Cardiac muscle cell (in vitro differentiated cells and primary cell): ENCODE data around the gene EBF3. TPM values are rescaled to one million over a fixed set of nuclear protein-coding genes. Genes with fewer than 3 reads are reported as not detected.

Source experiments
- DNase-seq, 2 donors: peaks; one replicate each; pipeline versions ENCODE4 v3.0.0 to v3.0.0-alpha.2; 2010 to 2017; ENCODE audit warnings: low read depth in 1 of 2, low spot score in 1 of 2
- H3K27ac ChIP-seq: fragments of 200-600 bp; sonication (generic); 2 replicates; pipeline ENCODE4 v1.5.1; 2016
- H3K27me3 ChIP-seq: fragments of 200-600 bp; sonication (generic); 2 replicates; pipeline ENCODE4 v1.6.0; 2016; ENCODE audit warnings: control low read depth
- H3K36me3 ChIP-seq: fragments of 200-600 bp; sonication (generic); 2 replicates; pipeline ENCODE4 v1.5.1; 2016; ENCODE audit warnings: control low read depth
- H3K4me1 ChIP-seq: fragments of 200-600 bp; sonication (generic); 2 replicates; pipeline ENCODE4 v1.8.1; 2017; ENCODE audit warnings: low read depth, mild to moderate bottlenecking, mixed run types
- H3K4me3 ChIP-seq: fragments of 200-600 bp; sonication (generic); 2 replicates; pipeline ENCODE4 v1.5.1; 2016; ENCODE audit warnings: mild to moderate bottlenecking
- H3K9me3 ChIP-seq: fragments of 200-600 bp; sonication (generic); 2 replicates; pipeline ENCODE4 v1.5.1; 2017; ENCODE audit warnings: low read depth, mild to moderate bottlenecking, control low read depth
- CTCF ChIP-seq: IDR thresholded peaks from 2 replicates; pipeline ENCODE4 v1.5.1; 2012; ENCODE audit warnings: low read depth, mild to moderate bottlenecking, low read length
- polyA plus RNA-seq: library from polyadenylated mRNA; unstranded; fragments of >200 nt; fragmentation: Nextera tagmentation; extraction: Ambion mirVana; gene quantifications from 2 replicates; pipeline ENCODE4 v1.2.1, GENCODE V29; 2016
- total RNA-seq: library from RNA; depleted of rRNA; stranded (reverse); fragments of >200 nt; gene quantifications from 2 replicates; pipeline ENCODE4 v1.2.3, GENCODE V29; 2016

EBF3 gene
- total and polyA plus RNA-seq, 2 experiments from 2014 or later: 0.61 to 2.8 TPM

GRCh38 chr10:129915526-129916378, 48.3 kb downstream of the EBF3 start:
- no peak overlapping the region for H3K4me3 ChIP-seq
- H3K36me3 ChIP-seq: no peaks in the 10 kb centered on the region
- H3K27me3 ChIP-seq: no peaks in the 10 kb centered on the region
- peaks cover 3% of the 10 kb centered on the region for H3K4me1 ChIP-seq
- no peak for TF ChIP-seq CTCF
- no peak for DNase-seq
- no peak overlapping the region for H3K27ac ChIP-seq
- H3K9me3 ChIP-seq: no peaks in the 10 kb centered on the region

- H3K4me3 ChIP-seq: no peak overlapping the region
- H3K36me3 ChIP-seq: no peaks in the 10 kb centered on the region
- no peak for TF ChIP-seq CTCF
- no peak overlapping the region for H3K27ac ChIP-seq
- no peak for DNase-seq
- H3K9me3 ChIP-seq: no peaks in the 10 kb centered on the region
- peaks cover 3% of the 10 kb centered on the region for H3K4me1 ChIP-seq
- H3K27me3 ChIP-seq: no peaks in the 10 kb centered on the region
These were observed 49.1 kb downstream of the EBF3 start for GRCh38 chr10:129914960-129915359.

GRCh38 chr10:129914153-129914855, 49.8 kb downstream of the EBF3 start:
- no peak overlapping the region for H3K27ac ChIP-seq
- no peaks in the 10 kb centered on the region for H3K9me3 ChIP-seq
- H3K27me3 ChIP-seq: no peaks in the 10 kb centered on the region
- no peak for DNase-seq
- no peaks in the 10 kb centered on the region for H3K36me3 ChIP-seq
- no peaks in the 10 kb centered on the region for H3K4me1 ChIP-seq
- no peak overlapping the region for H3K4me3 ChIP-seq
- TF ChIP-seq CTCF: no peak

GRCh38 chr10:129912986-129913695, 50.9 kb downstream of the EBF3 start:
- no peaks in the 10 kb centered on the region for H3K27me3 ChIP-seq
- no peaks in the 10 kb centered on the region for H3K4me1 ChIP-seq
- no peak for TF ChIP-seq CTCF
- H3K4me3 ChIP-seq: no peak overlapping the region
- peak in 1 of 2 donors; percentile 11 for DNase-seq
- H3K27ac ChIP-seq: no peak overlapping the region
- H3K36me3 ChIP-seq: no peaks in the 10 kb centered on the region
- H3K9me3 ChIP-seq: no peaks in the 10 kb centered on the region

- no peak overlapping the region for H3K4me3 ChIP-seq
- no peak for TF ChIP-seq CTCF
- H3K36me3 ChIP-seq: no peaks in the 10 kb centered on the region
- no peak overlapping the region for H3K27ac ChIP-seq
- H3K27me3 ChIP-seq: no peaks in the 10 kb centered on the region
- no peaks in the 10 kb centered on the region for H3K4me1 ChIP-seq
- H3K9me3 ChIP-seq: no peaks in the 10 kb centered on the region
- DNase-seq: peak in 1 of 2 donors; percentile 25
These were observed 51.7 kb downstream of the EBF3 start for GRCh38 chr10:129912166-129912917.
